ENCODE results near the gene DNAH3. TPM values are rescaled to one million over a fixed set of nuclear protein-coding genes. Genes with fewer than 3 reads are reported as not detected.

The DNAH3 gene
- total RNA-seq, 1 experiment from 2014 or later, result 0.24 TPM

- Histone ChIP-seq H3K56ac (ENCODE audit: insufficient read length, low read depth, low read length) (no peak overlapping the region), H3K23me2 (ENCODE audit: insufficient read length, low read depth, low read length, poor library complexity, severe bottlenecking) (no peaks in the 10 kb centered on the region), H4K91ac (ENCODE audit: insufficient read length, low read depth, low read length) (no peak overlapping the region), H2AFZ (ENCODE audit: low read length) (no peak overlapping the region), H4K5ac (ENCODE audit: insufficient read length, low read depth, low read length) (no peak overlapping the region), H3K79me2 (ENCODE audit: insufficient read depth, low read length) (no peaks in the 10 kb centered on the region), H3K4ac (ENCODE audit: low read depth, low read length) (no peak overlapping the region), H3K23ac (ENCODE audit: insufficient read length, low read depth, low read length) (no peak overlapping the region), H3K9me3 (ENCODE audit: control insufficient read depth, low read depth, low read length) (no peaks in the 10 kb centered on the region), H2BK12ac (ENCODE audit: insufficient read length, low read depth, low read length) (no peak overlapping the region), H2AK5ac (ENCODE audit: insufficient read length, low read length) (no peak overlapping the region), H2BK120ac (ENCODE audit: low read depth, low read length, poor library complexity, severe bottlenecking) (no peak overlapping the region), H3K27ac (ENCODE audit: insufficient read length, low read depth, low read length) (no peak overlapping the region), H3K18ac (ENCODE audit: insufficient read length, low read depth, low read length) (no peak overlapping the region), H2BK20ac (ENCODE audit: low read depth, low read length, poor library complexity, severe bottlenecking) (no peak overlapping the region), H3T11ph (ENCODE audit: low read length) (no peak overlapping the region), H3K4me2 (ENCODE audit: insufficient read depth, insufficient read length, low read length) (no peak overlapping the region), H3K79me1 (ENCODE audit: insufficient read depth, low read depth, low read length, poor library complexity, severe bottlenecking) (no peaks in the 10 kb centered on the region), H4K20me1 (ENCODE audit: control insufficient read depth, insufficient read depth, insufficient read length) (no peaks in the 10 kb centered on the region), H3K27me3 (ENCODE audit: insufficient read depth, low read length) (no peaks in the 10 kb centered on the region), H3K14ac (ENCODE audit: insufficient read depth, low read length) (no peak overlapping the region), H2BK15ac (ENCODE audit: low read depth, low read length) (no peak overlapping the region), H3K4me1 (ENCODE audit: insufficient read depth, low read length) (no peaks in the 10 kb centered on the region; the same call in 1 of the 2 replicates), H3K9ac (ENCODE audit: extremely low read depth, insufficient read length, low read length) (no peak overlapping the region), H2BK5ac (ENCODE audit: insufficient read length, low read length) (no peak overlapping the region), H4K8ac (replicated peaks; ENCODE audit: insufficient read length, low read depth, low read length) (no peak overlapping the region)
- Mint-ChIP-seq H3K4me3 (no peak overlapping the region), H3K4me1 (peaks cover 4 to 7% of the 10 kb centered on the region in 2 experiments; a peak in 3 of 4 replicates), H3K9me3 (no peaks in the 10 kb centered on the region), H3K27ac (no peak overlapping the region), H3K27me3 (ENCODE audit: low read depth) (no peaks in the 10 kb centered on the region), H3K36me3 (ENCODE audit: insufficient read depth in 1 of 3, low read depth in 3 of 3) (no peaks in the 10 kb centered on the region)
- no peak for DNase-seq
- TF ChIP-seq, protein P1, sequence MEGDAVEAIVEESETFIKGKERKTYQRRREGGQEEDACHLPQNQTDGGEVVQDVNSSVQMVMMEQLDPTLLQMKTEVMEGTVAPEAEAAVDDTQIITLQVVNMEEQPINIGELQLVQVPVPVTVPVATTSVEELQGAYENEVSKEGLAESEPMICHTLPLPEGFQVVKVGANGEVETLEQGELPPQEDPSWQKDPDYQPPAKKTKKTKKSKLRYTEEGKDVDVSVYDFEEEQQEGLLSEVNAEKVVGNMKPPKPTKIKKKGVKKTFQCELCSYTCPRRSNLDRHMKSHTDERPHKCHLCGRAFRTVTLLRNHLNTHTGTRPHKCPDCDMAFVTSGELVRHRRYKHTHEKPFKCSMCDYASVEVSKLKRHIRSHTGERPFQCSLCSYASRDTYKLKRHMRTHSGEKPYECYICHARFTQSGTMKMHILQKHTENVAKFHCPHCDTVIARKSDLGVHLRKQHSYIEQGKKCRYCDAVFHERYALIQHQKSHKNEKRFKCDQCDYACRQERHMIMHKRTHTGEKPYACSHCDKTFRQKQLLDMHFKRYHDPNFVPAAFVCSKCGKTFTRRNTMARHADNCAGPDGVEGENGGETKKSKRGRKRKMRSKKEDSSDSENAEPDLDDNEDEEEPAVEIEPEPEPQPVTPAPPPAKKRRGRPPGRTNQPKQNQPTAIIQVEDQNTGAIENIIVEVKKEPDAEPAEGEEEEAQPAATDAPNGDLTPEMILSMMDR (conservative IDR thresholded peaks at IDR 0.05), result no peak
These were observed 217.1 kb downstream of the DNAH3 start for GRCh38 chr16:20933589-20933988.

Measured in H9 (cell line).